ENCODE measurements around the gene POU6F1. TPM values are rescaled to one million over a fixed set of nuclear protein-coding genes. Genes with fewer than 3 reads are reported as not detected.

POU6F1 gene
- total RNA-seq, 6 donors from 2014 or later = 6.8 to 28.3 (median 12.9) TPM

GRCh38 chr12:51219322-51219721 lies 1.5 kb upstream of the POU6F1 start:
- WGBS, 2 donors = 70 to 73% methylated on average over 5 of the region's 5 CpGs
- TF ChIP-seq EP300 (IDR thresholded peaks at IDR 0.05) (no peak), POLR2A (IDR thresholded peaks at IDR 0.05) (no peak), CTCF (IDR thresholded peaks at IDR 0.05) (no peak), POLR2AphosphoS5 (IDR thresholded peaks at IDR 0.05) (no peak)
- H3K9me3 ChIP-seq = no peaks in the 10 kb centered on the region
- peak overlapping the region; percentile 95 to 98 (median 98) for H3K27ac ChIP-seq
- H3K27me3 ChIP-seq = no peaks in the 10 kb centered on the region
- peak overlapping the region in 2 of 4 donors; percentile 80 to 84 for H3K4me3 ChIP-seq
- no peak for DNase-seq
- H3K4me1 ChIP-seq = peaks cover 15 to 21% (median 18%) of the 10 kb centered on the region in 4 donors
- ATAC-seq (ENCODE audit: low FRiP score in 2 of 2) = no peak
- H3K36me3 ChIP-seq = no peaks in the 10 kb centered on the region

DNA sequence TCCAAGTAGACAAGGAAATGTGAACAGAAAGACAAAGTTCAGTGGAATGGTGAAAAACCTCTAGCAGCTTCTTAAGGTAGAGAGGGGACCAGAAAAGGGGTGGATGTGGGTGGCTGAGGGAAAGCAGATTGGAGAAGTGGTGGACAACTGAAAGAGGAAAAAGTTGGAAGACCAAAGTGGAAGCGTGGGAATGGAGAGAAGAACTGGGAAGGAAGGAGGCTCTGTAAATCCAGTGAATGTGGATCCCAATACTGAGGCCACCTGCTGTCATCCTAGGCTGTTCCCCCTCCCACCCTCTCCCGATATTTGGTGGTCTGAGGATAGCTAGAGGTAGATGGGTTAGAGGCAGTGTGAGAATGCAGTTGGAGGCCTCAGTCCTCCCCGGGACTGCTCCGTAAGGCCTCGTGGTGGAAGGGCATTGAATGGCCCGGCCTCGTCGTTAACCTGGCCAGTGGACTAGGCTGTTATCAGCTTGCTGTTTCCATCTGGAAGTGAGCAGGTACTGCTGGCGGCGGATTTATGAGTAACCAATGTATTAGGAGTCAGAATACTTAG lies 822 bp upstream of the POU6F1 start:
- no peaks in the 10 kb centered on the region for H3K36me3 ChIP-seq
- peak; percentile 2 to 49 for ATAC-seq (ENCODE audit: low FRiP score in 2 of 2)
- H3K9me3 ChIP-seq = no peaks in the 10 kb centered on the region
- DNase-seq = peak in 1 of 2 donors; percentile 39
- H3K27ac ChIP-seq = peak overlapping the region; percentile 95 to 98 (median 98)
- 51 to 66% methylated on average over 10 of the region's 10 CpGs for WGBS, 2 donors
- H3K4me1 ChIP-seq = peaks cover 15 to 21% (median 18%) of the 10 kb centered on the region in 4 donors
- no peaks in the 10 kb centered on the region for H3K27me3 ChIP-seq
- H3K4me3 ChIP-seq = peak overlapping the region; percentile 80 to 88 (median 82)
- TF ChIP-seq POLR2AphosphoS5 (IDR thresholded peaks at IDR 0.05) (no peak), CTCF (IDR thresholded peaks at IDR 0.05) (peak in 1 of 6 experiments; percentile 30)

DNA sequence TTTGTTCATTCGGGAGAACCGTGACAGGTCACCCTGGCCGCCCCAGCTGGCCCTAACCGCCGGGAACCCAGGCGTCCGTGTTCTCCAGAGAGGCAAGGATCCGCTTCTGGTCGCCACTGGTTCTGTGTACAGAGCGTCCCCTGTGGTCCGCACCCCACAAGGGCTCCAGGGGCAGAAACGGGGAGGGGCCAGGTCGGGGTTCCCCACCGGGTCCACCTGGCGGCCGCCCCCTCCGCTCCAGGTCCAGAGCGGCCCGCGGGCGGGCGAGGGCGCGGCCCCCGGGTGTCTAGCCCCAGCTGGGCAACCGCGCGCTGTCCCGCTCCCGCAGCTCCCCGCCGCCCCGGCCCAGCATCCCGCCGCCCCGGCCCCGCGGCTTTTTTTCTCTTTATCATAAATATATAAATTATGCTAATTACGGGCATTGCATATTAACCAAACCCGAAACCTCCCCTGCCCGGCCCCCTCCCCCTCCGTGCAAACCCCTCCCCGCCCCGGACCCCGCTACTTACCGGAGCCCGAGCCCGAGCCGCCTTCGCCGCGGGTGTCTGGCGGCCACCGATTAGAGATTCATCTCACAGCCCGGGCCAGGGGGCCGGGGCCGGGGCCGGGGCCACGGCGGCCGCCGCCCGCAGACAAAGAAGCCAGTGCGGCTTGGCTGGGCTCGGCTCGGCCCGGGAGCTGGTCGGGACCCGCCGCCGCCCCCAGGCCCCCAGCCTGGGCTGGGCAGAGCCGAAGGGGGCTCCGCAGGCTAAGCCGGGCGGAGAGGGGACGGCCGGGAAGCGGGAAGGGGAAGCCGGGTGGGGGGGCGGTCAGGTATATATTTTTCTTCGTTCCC lies 512 bp downstream of the POU6F1 start:
- 2 to 3% methylated on average over 17 to 43 of the region's 81 CpGs for WGBS, 2 donors
- no peaks in the 10 kb centered on the region for H3K27me3 ChIP-seq
- no peaks in the 10 kb centered on the region for H3K9me3 ChIP-seq
- peak; percentile 77 to 94 for DNase-seq
- H3K4me3 ChIP-seq = peak overlapping the region; percentile 80 to 88 (median 82)
- peak; percentile 73 to 76 for ATAC-seq (ENCODE audit: low FRiP score in 2 of 2)
- peaks cover 15 to 21% (median 18%) of the 10 kb centered on the region in 4 donors for H3K4me1 ChIP-seq
- peak overlapping the region; percentile 95 to 98 (median 98) for H3K27ac ChIP-seq
- TF ChIP-seq POLR2AphosphoS5 (IDR thresholded peaks at IDR 0.05) (peak in 1 of 2 donors; percentile 36), EP300 (IDR thresholded peaks at IDR 0.05) (no peak), CTCF (IDR thresholded peaks at IDR 0.05) (peak in 5 of 6 experiments; percentile 20 to 58 (median 29)), POLR2A (IDR thresholded peaks at IDR 0.05) (peak in 2 of 4 donors; percentile 30 to 49)
- H3K36me3 ChIP-seq = no peaks in the 10 kb centered on the region

- Histone ChIP-seq H3K27me3 (no peaks in the 10 kb centered on the region), H3K9me3 (no peaks in the 10 kb centered on the region), H3K27ac (peak overlapping the region; percentile 95 to 98 (median 98)), H3K36me3 (no peaks in the 10 kb centered on the region), H3K4me1 (peaks cover 15 to 21% (median 18%) of the 10 kb centered on the region in 4 donors), H3K4me3 (peak overlapping the region; percentile 80 to 88 (median 82))
- TF ChIP-seq CTCF (IDR thresholded peaks at IDR 0.05) = no peak
- no peak for TF ChIP-seq POLR2AphosphoS5 (IDR thresholded peaks at IDR 0.05)
- TF ChIP-seq EP300 (IDR thresholded peaks at IDR 0.05) = no peak
- no peak for TF ChIP-seq POLR2A (IDR thresholded peaks at IDR 0.05)
- WGBS, 2 donors = 35 to 37% methylated on average over 6 to 7 of the region's 7 CpGs
- DNase-seq = no peak
- no peak for ATAC-seq (ENCODE audit: low FRiP score in 2 of 2)
Observed at GRCh38 chr12:51216642-51217041, 1.2 kb downstream of the POU6F1 start.

Data from upper lobe of left lung (tissue), 6 donors.